Measurements from ENCODE around the gene ABCG1. TPM values are rescaled to one million over a fixed set of nuclear protein-coding genes. Genes with fewer than 3 reads are reported as not detected.

ABCG1 gene
- 39.5 TPM for total RNA-seq

- no peak for TF ChIP-seq CTCF (IDR thresholded peaks at IDR 0.05)
- peak in 1 of 2 donors; percentile 61 for DNase-seq (ENCODE audit: low spot score in 2 of 2)
- Histone ChIP-seq H3K36me3 (no peaks in the 10 kb centered on the region), H3K4me3 (peak within 1 kb of the TSS; percentile 68 to 82), H3K9me3 (no peaks in the 10 kb centered on the region), H3K27ac (peak within 1 kb of the TSS; percentile 51 to 63), H3K27me3 (no peaks in the 10 kb centered on the region), H3K4me1 (peaks cover 6 to 25% of the 10 kb centered on the region in 2 donors)
- intact Hi-C loops (cut with DNase I), result no loop called here
Observed at GRCh38 chr21:42218836-42219605, at the start of gene ABCG1. Gene ABCG1, plus strand, starts transcription at chr21:42219140. Its CDS starts 123 bp downstream, at chr21:42219263.

GRCh38 chr21:42169758-42170157, 49.2 kb upstream of the ABCG1 start:
- Histone ChIP-seq H3K4me3 (no peak overlapping the region), H3K27ac (no peak overlapping the region), H3K27me3 (no peaks in the 10 kb centered on the region), H3K4me1 (no peaks in the 10 kb centered on the region), H3K9me3 (no peaks in the 10 kb centered on the region), H3K36me3 (no peaks in the 10 kb centered on the region)
- no peak for TF ChIP-seq CTCF (IDR thresholded peaks at IDR 0.05)
- intact Hi-C loops (cut with DNase I), result loop anchor here (5.0 kb wide), 1 partner anchor 83 kb away; no protein-coding TSS in a partner anchor
- no peak for DNase-seq (ENCODE audit: low spot score in 2 of 2)

GRCh38 chr21:42171091-42172053, 47.6 kb upstream of the ABCG1 start:
- Histone ChIP-seq H3K4me3 (no peak overlapping the region), H3K27ac (no peak overlapping the region), H3K4me1 (no peaks in the 10 kb centered on the region), H3K36me3 (no peaks in the 10 kb centered on the region), H3K27me3 (no peaks in the 10 kb centered on the region), H3K9me3 (no peaks in the 10 kb centered on the region)
- peak in 1 of 2 donors; percentile 54 for DNase-seq (ENCODE audit: low spot score in 2 of 2)
- intact Hi-C loops (cut with DNase I), result no loop called here
- TF ChIP-seq CTCF (IDR thresholded peaks at IDR 0.05), result no peak

- Histone ChIP-seq H3K27me3 (no peaks in the 10 kb centered on the region), H3K27ac (no peak overlapping the region), H3K4me3 (no peak overlapping the region), H3K9me3 (no peaks in the 10 kb centered on the region), H3K4me1 (no peaks in the 10 kb centered on the region), H3K36me3 (no peaks in the 10 kb centered on the region)
- intact Hi-C loops (cut with DNase I), result no loop called here
- TF ChIP-seq CTCF (IDR thresholded peaks at IDR 0.05), result no peak
- peak in 1 of 2 donors; percentile 51 for DNase-seq (ENCODE audit: low spot score in 2 of 2)
Observed at GRCh38 chr21:42172596-42173483, 46.1 kb upstream of the ABCG1 start.

- H3K9me3 ChIP-seq, result no peaks in the 10 kb centered on the region
- no peak for DNase-seq (ENCODE audit: low spot score in 2 of 2)
- no peaks in the 10 kb centered on the region for H3K4me1 ChIP-seq
- no peak overlapping the region for H3K27ac ChIP-seq
- no peak overlapping the region for H3K4me3 ChIP-seq
- no peak for TF ChIP-seq CTCF (IDR thresholded peaks at IDR 0.05)
- intact Hi-C loops (cut with DNase I), result no loop called here
- no peaks in the 10 kb centered on the region for H3K36me3 ChIP-seq
- H3K27me3 ChIP-seq, result no peaks in the 10 kb centered on the region
Observed at GRCh38 chr21:42174173-42174572, 44.8 kb upstream of the ABCG1 start.
